Inferior parietal cortex (tissue), 1 donor: ENCODE measurements around the gene EFR3B.

Experiments
- DNase-seq: peaks from one replicate; pipeline ENCODE4 v3.0.0-alpha.2; 2016; ENCODE audit errors: extremely low spot score

EFR3B gene

GRCh38 chr2:25187729-25188350 is 146.0 kb downstream of the EFR3B start:
- no peak for DNase-seq

- no peak for DNase-seq
Observed at GRCh38 chr2:25188405-25188804, 146.5 kb downstream of the EFR3B start.

- no peak for DNase-seq
Observed at GRCh38 chr2:25190536-25190935, 148.7 kb downstream of the EFR3B start.

GRCh38 chr2:25194576-25195122 is 152.8 kb downstream of the EFR3B start:
- DNase-seq = no peak

- no peak for DNase-seq
Observed at GRCh38 chr2:25197336-25198208, 155.7 kb downstream of the EFR3B start.

- DNase-seq = no peak
Observed at GRCh38 chr2:25198209-25198525, 156.3 kb downstream of the EFR3B start.

GRCh38 chr2:25198576-25198975 is 156.7 kb downstream of the EFR3B start:
- DNase-seq = no peak

- no peak for DNase-seq
Observed at GRCh38 chr2:25201265-25201664, 159.4 kb downstream of the EFR3B start.

GRCh38 chr2:25201794-25202193 is 159.9 kb downstream of the EFR3B start:
- no peak for DNase-seq

- no peak for DNase-seq
Observed at GRCh38 chr2:25202275-25202674, 160.4 kb downstream of the EFR3B start.

- DNase-seq = no peak
Observed at GRCh38 chr2:25204190-25204838, 162.4 kb downstream of the EFR3B start.

- DNase-seq = no peak
Observed at GRCh38 chr2:25207078-25207545, 165.2 kb downstream of the EFR3B start.
